Measurements from ENCODE around the gene COMTD1. TPM values are rescaled to one million over a fixed set of nuclear protein-coding genes. Genes with fewer than 3 reads are reported as not detected.

Gene COMTD1
- total and polyA plus RNA-seq, 2 of the 13 experiments (the other 11 are each of a cell fraction or from before 2014, with no cell fraction given) = 11.8 to 18.4 TPM

GRCh38 chr10:75210282-75211006 lies 25.3 kb downstream of the COMTD1 start, which contains the start of gene VDAC2:
Gene VDAC2, plus strand, starts transcription at chr10:75210796. Its CDS starts 363 bp downstream, at chr10:75211159.
- no TSS peak for BruUV-seq (replicated peaks)
- in situ Hi-C loops (cut with HindIII; ENCODE audit: extremely low pct_ligation_motif_present, low pct_unique_long_range_greater_than_20kb) = no loop called here
- CTCF ChIA-PET (ENCODE audit: low intra/inter-chr PET ratio, low total read pairs) = no interaction called here
- Histone ChIP-seq H3K27me3 (ENCODE audit: control insufficient read depth in 1 of 2, insufficient read depth in 2 of 2, low read length in 2 of 2) (no peaks in the 10 kb centered on the region; a peak in 1 of 5 replicates), H4K20me1 (ENCODE audit: insufficient read depth, low read length) (peaks cover 12% of the 10 kb centered on the region), H3K4me2 (ENCODE audit: low read depth, low read length) (peak within 1 kb of the TSS; percentile 88), H3K9me3 (ENCODE audit: low read length) (no peaks in the 10 kb centered on the region), H3K27ac (ENCODE audit: extremely low read length, insufficient read depth, low read length) (peak within 1 kb of the TSS; percentile 91), H3K79me2 (ENCODE audit: insufficient read depth, low read length) (peaks cover 40% of the 10 kb centered on the region), H2AFZ (ENCODE audit: low read length) (no peak within 1 kb of the TSS), H3K4me1 (ENCODE audit: insufficient read depth, low read length) (peaks cover 69% of the 10 kb centered on the region), H3K4me3 (replicated peaks in 1 of 3; ENCODE audit: insufficient read depth in 1 of 3, low read depth in 2 of 3, low read length in 3 of 3) (peak within 1 kb of the TSS; percentile 80 to 91 (median 90)), H3K9ac (ENCODE audit: insufficient read depth, low read depth, low read length) (peak within 1 kb of the TSS; percentile 96), H3K36me3 (replicated peaks in 1 of 2; ENCODE audit: control insufficient read depth in 1 of 2, insufficient read depth in 2 of 2, low read length in 2 of 2) (peaks cover 0 to 25% of the 10 kb centered on the region in 2 experiments; a peak in 4 of 5 replicates)
- 4% methylated on average over 18 of the region's 80 CpGs for WGBS (ENCODE audit: low lambda C conversion rate)
- peak; percentile 73 for DNase-seq (ENCODE audit: low spot score)
- peak; percentile 87 for ATAC-seq
- no peak for FAIRE-seq
- POLR2A ChIA-PET = interaction anchor here (0.6 to 4.8 kb wide), 16 partner anchors 8 to 1032 kb away, joined by 3 to 55 read pairs (median 6); partner anchors contain the start of genes COMTD1 and SAMD8
- intact Hi-C loops (cut with micrococcal nuclease; ENCODE audit: unreplicated experiment) = loop anchor here (1.0 to 2.0 kb wide), 2 partner anchors 14 to 42 kb away; no protein-coding TSS in a partner anchor
- TF ChIP-seq RARG (CRISPR knock-in tag; IDR thresholded peaks at IDR 0.05; ENCODE audit: low read depth) (0 out of 2 replicates have a peak, but pooled peaks have one; percentile 80), TBL1XR1 (IDR thresholded peaks at IDR 0.05; ENCODE audit: borderline replicate concordance, low read length, partially characterized antibody) (peak; percentile 53), ZSCAN20 (CRISPR knock-in tag; IDR thresholded peaks at IDR 0.05; ENCODE audit: borderline replicate concordance) (no peak), ZNF556 (CRISPR knock-in tag; IDR thresholded peaks at IDR 0.05; ENCODE audit: borderline replicate concordance) (peak; percentile 94), ZNF496 (CRISPR knock-in tag; IDR thresholded peaks at IDR 0.05; ENCODE audit: insufficient replicate concordance) (no peak), ATF1 (CRISPR knock-in tag; IDR thresholded peaks at IDR 0.05) (no peak), ZNF367 (CRISPR knock-in tag; IDR thresholded peaks at IDR 0.05; ENCODE audit: borderline replicate concordance) (no peak), ZFAT (CRISPR knock-in tag; conservative IDR thresholded peaks at IDR 0.05) (no peak; the same call in 1 of the 2 replicates), KAT8 (CRISPR knock-in tag; IDR thresholded peaks at IDR 0.05) (peak; percentile 88), ZNF335 (CRISPR knock-in tag; IDR thresholded peaks at IDR 0.05) (peak; percentile 99), ZNF451 (CRISPR knock-in tag; IDR thresholded peaks at IDR 0.05) (peak; percentile 95), ZNF337 (CRISPR knock-in tag; IDR thresholded peaks at IDR 0.05; ENCODE audit: borderline replicate concordance, low read depth) (peak; percentile 58; the same call in 1 of the 2 replicates), RORA (CRISPR knock-in tag; IDR thresholded peaks at IDR 0.05) (no peak), ZSCAN12 (CRISPR knock-in tag; IDR thresholded peaks at IDR 0.05) (no peak; the same call in 1 of the 2 replicates)
- TF ChIP-seq, protein P1, sequence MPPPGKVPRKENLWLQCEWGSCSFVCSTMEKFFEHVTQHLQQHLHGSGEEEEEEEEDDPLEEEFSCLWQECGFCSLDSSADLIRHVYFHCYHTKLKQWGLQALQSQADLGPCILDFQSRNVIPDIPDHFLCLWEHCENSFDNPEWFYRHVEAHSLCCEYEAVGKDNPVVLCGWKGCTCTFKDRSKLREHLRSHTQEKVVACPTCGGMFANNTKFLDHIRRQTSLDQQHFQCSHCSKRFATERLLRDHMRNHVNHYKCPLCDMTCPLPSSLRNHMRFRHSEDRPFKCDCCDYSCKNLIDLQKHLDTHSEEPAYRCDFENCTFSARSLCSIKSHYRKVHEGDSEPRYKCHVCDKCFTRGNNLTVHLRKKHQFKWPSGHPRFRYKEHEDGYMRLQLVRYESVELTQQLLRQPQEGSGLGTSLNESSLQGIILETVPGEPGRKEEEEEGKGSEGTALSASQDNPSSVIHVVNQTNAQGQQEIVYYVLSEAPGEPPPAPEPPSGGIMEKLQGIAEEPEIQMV (CRISPR knock-in tag; IDR thresholded peaks at IDR 0.05; ENCODE audit: low read depth) = peak; percentile 88
- TF ChIP-seq, protein P2, sequence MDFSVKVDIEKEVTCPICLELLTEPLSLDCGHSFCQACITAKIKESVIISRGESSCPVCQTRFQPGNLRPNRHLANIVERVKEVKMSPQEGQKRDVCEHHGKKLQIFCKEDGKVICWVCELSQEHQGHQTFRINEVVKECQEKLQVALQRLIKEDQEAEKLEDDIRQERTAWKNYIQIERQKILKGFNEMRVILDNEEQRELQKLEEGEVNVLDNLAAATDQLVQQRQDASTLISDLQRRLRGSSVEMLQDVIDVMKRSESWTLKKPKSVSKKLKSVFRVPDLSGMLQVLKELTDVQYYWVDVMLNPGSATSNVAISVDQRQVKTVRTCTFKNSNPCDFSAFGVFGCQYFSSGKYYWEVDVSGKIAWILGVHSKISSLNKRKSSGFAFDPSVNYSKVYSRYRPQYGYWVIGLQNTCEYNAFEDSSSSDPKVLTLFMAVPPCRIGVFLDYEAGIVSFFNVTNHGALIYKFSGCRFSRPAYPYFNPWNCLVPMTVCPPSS (IDR thresholded peaks at IDR 0.05) = no peak
